Endothelial cell of hepatic sinusoid (primary cell): ENCODE data around the gene CIART.
"Not testable (repeated sequence)": the region's sequence is repeated elsewhere in the genome, so short reads cannot be mapped to it uniquely, and the experiment has no call there.

Experiments used
- in situ Hi-C: cut with HindIII; loops from 2 replicates; pipeline ENCODE4 v1.10.0; 2017; ENCODE audit warnings: low sequenced_read_pairs

The CIART gene

DNA sequence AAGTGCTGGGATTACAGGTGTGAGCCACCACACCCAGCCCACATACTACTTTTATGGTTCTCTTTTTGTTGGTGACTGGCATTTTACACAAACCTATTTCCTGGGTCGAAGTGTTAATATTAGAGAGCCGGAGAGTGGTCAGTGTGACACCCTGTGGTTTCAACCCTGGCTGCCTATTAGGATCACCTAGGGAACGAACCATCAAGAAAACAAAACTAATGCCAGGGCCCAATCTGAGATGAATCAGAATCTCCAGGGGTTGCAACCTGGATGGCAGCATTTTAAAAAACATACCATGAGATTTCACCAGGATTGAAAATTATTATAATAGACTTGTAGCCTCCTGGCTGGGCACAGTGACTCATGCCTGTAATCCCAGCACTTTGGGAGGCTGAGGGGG is 17.4 kb downstream of the CIART start:
- in situ Hi-C loops, result loop anchor here (5.0 kb wide), 2 partner anchors 32 to 43 kb away; partner anchors contain the start of gene APH1A

- in situ Hi-C loops, result loop anchor here (5.0 kb wide), 2 partner anchors 35 to 40 kb away; partner anchors contain the start of gene APH1A
Observed at GRCh38 chr1:150302338-150302737, 20.0 kb downstream of the CIART start.

GRCh38 chr1:150302902-150303301 is 20.5 kb downstream of the CIART start:
- in situ Hi-C loops, result loop anchor here (5.0 kb wide), 2 partner anchors 36 to 39 kb away; partner anchors contain the start of gene APH1A

DNA sequence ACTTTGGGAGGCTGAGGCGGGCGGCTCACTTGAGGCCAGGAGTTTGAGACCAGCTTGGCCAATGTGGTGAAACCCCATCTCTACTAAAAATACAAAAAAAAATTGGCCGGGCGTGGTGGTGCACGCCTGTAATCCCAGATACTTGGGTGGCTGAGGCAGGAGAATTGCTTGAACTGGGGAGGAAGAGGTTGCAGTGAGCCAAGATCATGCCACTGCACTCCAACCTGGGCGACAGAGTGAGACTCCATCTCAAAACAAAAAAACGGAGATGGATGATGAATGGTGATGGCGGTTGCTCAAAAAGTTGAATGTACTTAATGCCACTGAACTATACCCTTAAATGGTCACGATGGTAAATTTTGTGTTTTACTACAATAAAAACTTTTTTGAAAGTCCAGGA is 26.2 kb downstream of the CIART start:
- in situ Hi-C loops, result not testable (repeated sequence)

DNA sequence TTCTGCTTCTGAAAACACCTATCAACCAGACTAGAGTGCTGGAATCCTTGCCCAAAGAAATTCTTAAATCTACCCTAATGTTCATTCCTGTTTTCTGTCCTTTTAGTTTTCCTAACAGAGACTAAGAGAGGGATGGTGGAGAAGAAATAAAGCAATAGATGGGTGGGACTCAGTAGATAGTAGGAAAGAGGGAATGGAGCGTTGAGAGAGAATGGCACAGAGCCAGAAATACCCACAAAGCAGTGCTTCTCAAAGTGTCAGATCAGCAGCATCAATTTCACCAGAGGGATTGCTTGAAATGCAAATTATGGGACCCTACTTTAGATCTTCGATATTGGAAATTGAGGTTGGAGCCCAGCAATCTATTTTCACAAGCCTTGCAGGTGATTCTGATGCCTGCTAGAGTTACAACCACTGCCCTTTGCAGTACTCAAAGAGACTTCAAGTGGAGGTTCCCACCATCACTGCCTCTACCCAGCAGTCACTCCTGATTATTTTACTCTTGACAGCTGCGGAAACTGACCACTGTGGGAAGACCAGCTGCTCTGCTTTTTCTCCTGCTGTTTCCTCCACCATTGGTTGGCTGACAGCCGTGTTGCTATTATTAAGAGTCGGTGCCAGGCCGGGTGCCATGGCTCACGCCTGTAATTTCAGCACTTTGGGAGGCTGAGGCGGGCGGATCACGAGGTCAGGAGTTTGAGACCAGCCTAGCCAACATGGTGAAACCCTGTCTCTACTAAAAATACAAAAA is 27.6 kb downstream of the CIART start:
- in situ Hi-C loops, result no loop called here

DNA sequence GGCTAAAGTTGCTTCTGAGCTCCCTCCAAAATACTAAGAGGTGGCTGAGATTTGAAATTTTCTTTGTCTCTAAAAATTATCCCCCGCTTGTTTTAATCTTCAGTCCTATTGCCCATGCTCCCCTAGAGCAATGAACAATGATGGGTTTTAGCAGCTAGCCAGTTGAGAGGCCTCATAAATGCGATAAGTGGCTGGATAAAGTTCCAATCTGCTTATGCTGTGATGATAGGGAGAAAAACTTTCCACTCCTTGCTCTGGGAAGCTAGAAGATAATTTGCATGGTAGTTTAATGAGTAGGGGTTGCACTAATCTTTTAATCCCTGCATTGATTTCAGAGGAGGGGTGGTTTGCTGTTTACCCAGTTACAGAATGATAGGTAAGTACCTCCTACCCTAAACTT is 29.4 kb downstream of the CIART start:
- in situ Hi-C loops, result no loop called here

DNA sequence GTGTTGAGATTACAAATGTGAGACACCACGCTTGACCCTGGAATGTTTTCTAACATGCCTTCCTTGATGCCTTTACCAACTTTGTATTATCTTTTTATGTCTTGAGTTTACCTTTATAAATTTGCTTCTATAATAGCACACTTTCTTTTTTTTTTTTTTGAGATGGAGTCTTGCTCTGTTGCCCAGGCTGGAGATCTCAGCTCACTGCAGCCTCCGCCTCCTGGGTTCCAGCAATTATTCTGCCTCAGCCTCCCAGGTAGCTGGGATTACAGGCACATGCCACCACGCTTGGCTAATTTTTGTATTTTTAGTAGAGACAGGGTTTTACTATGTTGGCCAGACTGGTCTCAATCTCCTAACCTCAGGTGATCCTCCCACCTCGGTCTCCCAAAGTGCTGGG is 32.3 kb downstream of the CIART start:
- in situ Hi-C loops, result not testable (repeated sequence)

DNA sequence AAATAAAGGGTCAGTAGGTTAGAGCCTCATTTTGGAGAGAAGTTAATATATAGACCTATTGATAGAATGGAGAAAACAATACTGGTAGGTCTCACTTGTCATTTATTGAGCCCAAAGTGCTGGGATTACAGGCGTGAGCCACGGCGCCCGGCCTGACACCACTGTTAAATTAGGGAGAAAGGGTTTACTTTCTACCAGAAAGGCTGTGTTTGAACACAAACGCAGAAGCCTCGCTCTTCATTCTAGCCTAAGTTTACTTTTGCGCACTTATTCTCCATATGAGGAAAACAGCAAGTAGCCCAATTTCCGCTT is 38.3 kb downstream of the CIART start:
- in situ Hi-C loops, result no loop called here

- in situ Hi-C loops, result no loop called here
Observed at GRCh38 chr1:150321826-150322166, 39.4 kb downstream of the CIART start.

DNA sequence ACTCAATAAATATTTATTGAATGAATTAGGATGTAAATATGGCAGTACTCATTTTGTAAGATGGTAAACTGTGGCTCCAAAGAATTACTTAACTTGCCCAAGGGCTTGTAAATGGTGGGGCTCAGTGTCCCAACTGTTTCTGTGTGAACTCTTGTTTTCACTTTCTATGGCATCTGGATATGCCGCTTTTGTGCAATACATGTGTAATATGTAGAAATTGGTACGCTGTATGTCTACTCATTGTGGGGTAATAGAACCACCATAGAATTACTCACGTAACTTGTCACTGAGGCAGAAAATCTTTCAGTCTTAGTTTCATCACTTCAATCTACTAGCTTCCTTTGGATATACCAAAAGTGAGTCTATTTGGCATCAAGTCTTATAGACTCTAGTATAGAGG is 40.0 kb downstream of the CIART start:
- in situ Hi-C loops, result no loop called here

- in situ Hi-C loops, result no loop called here
Observed at GRCh38 chr1:150332651-150333290, 50.4 kb downstream of the CIART start.
